Measurements from ENCODE around the gene ATP2A1.

Gene ATP2A1

GRCh38 chr16:28878083-28878926, at the start of gene ATP2A1:
Gene ATP2A1 (plus strand): TSS chr16:28878488. CDS start chr16:28878672, 184 bp downstream.
- no peak for DNase-seq

GRCh38 chr16:28829747-28830146, 48.5 kb upstream of the ATP2A1 start:
- DNase-seq, result no peak

- DNase-seq, result no peak
Measured at GRCh38 chr16:28830531-28830930, 47.8 kb upstream of the ATP2A1 start.

- no peak for DNase-seq
Measured at GRCh38 chr16:28834349-28834748, 43.9 kb upstream of the ATP2A1 start.

DNA sequence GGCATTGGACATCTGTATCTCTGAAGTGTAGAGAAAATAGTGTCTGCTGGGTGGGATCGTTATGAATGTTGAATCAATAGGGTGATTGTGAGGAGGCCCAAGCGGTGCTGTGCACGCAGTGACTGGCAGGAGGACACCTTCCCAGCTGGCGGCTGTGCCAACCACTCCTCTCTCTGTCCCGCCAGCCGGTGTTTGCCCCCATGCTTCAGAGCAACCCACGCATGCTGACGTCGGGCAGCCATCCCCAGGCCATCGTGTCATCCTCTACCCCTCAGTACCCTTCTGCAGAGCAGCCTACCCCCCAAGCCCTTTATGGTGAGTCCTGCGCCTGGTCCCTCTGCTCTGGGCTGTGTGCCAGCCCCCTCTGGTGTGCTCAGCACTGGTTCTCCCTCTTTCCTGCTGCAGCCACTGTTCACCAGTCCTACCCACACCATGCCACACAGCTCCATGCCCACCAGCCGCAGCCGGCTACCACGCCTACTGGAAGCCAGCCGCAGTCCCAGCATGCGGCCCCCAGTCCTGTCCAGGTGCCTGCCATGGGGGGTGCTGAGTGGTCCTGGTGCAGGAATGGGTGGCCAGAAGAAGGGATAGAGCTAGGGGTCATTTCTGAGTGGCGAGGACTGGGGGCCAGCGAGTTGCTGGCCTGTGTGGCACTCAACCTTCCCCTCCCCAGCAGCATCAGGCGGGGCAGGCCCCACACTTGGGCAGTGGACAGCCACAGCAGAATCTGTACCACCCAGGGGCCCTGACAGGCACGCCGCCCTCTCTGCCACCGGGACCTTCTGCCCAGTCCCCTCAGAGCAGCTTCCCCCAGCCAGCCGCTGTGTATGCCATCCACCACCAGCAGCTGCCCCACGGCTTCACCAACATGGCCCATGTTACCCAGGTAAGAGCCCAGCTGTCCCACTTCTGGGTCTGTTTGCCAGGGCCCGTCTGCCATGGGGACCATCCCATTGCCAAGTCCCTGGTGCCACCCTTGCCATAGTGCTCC, 43.1 kb upstream of the ATP2A1 start:
- no peak for DNase-seq

- no peak for DNase-seq
Measured at GRCh38 chr16:28835864-28836760, 42.2 kb upstream of the ATP2A1 start.

DNA sequence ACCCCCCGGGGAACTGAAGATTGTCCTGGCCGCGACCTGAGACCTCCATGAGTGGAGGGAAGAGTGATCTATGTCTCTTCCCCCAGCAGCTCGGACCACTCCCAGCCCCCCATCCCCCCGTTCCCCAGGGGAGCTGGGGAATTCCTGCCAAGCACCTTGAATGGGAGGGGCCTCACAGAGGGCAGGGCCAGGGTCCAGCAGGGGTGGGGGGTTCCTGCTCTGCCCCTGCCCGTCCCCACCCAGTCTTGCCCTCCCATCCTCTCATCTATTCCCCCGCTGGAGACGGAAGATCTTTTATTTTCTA, 41.6 kb upstream of the ATP2A1 start:
- no peak for DNase-seq

DNA sequence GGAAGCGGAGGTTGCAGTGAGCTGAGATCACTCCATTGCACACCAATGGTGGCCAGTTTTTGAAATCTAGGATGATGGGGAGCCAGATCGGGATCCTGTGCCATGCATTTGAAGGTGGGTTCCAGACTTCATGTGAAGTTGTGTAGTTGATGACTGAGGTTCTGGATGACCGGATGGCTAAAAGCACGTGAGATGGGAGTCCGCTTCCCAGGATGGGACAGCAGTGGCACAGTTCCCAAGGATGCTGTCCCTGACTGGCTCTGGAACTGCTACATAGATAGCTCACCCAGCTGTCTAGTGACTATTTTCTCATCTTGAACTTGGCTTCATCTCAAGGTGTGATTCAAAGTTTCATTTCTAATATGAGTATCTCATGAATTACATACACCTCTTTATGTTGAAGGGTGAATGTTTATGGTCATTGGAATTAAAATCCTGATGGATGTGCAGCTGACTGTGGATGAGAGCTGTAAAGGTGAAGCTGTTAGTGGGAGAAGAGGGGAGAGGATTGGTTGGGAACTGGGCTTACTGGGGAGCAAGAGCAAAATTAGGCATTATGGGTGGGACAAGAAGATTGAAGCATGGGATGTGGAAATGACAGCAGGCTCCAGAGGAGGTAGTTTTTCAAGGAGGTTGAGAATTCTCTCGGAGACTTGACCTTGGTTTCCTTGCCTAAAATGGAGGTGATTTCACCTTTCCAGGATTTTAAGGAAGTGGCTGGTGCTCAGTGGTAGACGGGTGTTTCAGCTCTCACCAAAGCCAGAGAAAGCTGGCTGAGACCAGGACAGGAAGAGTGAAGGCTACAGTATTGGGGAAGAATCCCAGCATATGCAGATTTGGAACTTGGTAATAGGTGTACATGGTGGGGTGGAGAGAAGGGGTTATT, 40.4 kb upstream of the ATP2A1 start:
- no peak for DNase-seq

DNA sequence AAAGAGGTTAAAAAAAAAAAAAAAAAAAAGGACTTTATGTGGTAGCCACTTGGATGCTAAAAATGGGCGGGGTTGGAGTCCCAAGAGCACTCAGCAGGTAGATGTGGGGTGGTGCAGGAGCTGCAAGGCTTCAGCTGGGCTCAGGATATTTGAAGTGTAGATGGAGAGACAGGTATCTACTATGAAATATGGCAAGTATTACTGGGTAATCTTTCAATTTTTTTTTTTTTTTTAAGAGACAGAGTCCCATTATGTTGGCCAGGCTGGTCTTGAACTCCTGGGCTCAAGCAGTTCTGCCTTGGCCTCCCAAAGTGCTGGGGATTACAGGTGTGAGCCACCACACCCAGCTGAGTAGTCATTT, 39.8 kb upstream of the ATP2A1 start:
- no peak for DNase-seq

- no peak for DNase-seq
Measured at GRCh38 chr16:28839004-28839639, 39.2 kb upstream of the ATP2A1 start.

- DNase-seq, result no peak
Measured at GRCh38 chr16:28839899-28840298, 38.4 kb upstream of the ATP2A1 start.

DNA sequence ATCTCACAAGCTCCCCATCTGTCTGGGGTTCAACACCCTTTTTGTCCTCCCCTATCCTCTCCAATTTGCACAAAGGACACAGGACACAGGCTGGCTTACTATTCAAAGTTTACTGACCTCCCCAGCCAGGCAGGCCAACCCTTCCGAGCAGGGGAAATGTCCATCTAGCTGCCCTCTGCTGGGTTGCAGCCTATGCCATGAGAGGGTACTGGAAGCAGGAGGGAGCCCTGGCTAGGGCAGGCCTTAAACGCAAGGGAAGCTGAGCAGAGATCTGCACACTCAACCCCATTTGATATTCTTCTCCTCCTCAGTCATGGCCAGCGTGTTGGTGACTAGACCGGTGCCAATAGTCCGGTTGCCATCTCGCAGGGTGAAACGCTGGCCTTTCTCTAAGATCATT, 35.6 kb upstream of the ATP2A1 start:
- no peak for DNase-seq

GRCh38 chr16:28843766-28844165, 34.5 kb upstream of the ATP2A1 start:
- DNase-seq, result no peak

- no peak for DNase-seq
Measured at GRCh38 chr16:28844226-28844885, 33.9 kb upstream of the ATP2A1 start.

GRCh38 chr16:28845293-28845692, 33.0 kb upstream of the ATP2A1 start:
- DNase-seq, result peak; percentile 35

- DNase-seq, result no peak
Measured at GRCh38 chr16:28845761-28846079, 32.6 kb upstream of the ATP2A1 start.

DNA sequence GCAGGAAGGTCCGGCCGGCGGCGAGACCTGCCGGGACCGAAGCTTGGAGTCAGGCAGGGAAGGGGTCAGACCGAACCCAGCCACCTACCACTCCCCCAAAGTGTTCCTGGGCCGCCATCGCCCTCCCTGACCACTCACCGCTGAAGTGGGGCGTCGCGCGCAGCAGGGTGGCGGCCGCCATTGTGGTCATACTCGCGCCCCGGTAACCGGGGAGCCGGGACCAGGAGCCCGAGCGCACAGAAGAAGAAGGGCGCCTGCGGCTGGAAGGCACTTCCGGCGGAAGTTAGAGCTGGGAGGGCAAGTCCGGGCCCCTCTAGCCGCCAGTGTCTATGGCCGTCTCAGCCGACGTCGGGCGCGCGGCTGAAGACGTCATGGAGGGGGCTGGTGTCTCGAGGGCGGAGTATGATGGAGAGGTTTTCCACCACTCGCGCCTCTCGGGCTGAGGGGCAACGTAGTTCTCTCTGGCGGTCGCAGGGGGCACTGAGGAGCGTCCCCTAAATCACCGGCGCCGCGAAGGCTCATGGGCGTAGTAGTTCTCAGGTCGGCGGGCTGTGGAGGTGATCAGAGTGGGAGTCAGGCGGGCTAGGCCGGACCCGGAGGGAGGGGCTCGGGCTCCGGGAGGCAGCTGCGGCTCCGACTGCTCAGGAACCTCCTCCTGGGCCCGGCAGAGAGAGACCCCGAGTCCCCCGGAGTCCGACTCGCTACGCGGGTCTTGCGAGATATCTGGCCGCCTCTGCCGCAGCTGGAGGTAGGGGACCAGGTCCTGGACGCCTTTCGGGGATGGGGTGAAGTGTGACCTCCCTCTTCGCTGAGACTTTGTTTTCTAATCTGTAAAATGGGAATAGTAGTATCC, 32.0 kb upstream of the ATP2A1 start, which contains the start of gene TUFM:
TSS of gene TUFM (minus strand) at position 269 of the 853 bp plus-strand sequence. CDS start at position 190, 79 bp downstream.
- DNase-seq, result peak; percentile 98

GRCh38 chr16:28846933-28847273, 31.4 kb upstream of the ATP2A1 start:
- DNase-seq, result peak; percentile 49

DNA sequence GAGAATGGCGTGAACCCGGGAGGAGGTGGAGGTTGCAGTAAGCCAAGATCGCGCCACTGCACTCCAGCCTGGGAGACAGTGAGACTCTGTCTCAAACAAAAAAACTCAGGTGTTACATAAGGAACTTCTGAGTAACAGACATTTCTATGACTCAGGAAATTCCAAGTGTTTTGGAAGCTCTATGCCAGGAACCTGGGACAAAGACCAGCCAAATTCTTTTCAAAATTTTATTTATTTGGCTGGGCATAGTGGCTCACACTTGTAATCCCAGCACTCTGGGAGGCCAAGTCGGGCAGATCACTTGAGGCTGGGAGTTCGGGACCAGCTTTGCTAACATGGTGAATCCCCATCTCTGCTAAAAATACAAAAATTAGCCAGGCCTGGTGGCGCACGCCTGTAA, 19.9 kb upstream of the ATP2A1 start:
- no peak for DNase-seq

GRCh38 chr16:28859326-28859725, 19.0 kb upstream of the ATP2A1 start:
- DNase-seq, result no peak
